Activated naive CD4-positive, alpha-beta T cell treated with Interleukin-2 at 50 U/mL for 16 hours (primary cell): Measurements from ENCODE around the gene SLC9A3.
A peak's percentile ranks its signal among the peaks of the same experiment; 100 is the strongest.

Source experiments
- DNase-seq: peaks from one replicate; pipeline ENCODE4 v3.0.0-alpha.2; 2020

SLC9A3 gene

DNA sequence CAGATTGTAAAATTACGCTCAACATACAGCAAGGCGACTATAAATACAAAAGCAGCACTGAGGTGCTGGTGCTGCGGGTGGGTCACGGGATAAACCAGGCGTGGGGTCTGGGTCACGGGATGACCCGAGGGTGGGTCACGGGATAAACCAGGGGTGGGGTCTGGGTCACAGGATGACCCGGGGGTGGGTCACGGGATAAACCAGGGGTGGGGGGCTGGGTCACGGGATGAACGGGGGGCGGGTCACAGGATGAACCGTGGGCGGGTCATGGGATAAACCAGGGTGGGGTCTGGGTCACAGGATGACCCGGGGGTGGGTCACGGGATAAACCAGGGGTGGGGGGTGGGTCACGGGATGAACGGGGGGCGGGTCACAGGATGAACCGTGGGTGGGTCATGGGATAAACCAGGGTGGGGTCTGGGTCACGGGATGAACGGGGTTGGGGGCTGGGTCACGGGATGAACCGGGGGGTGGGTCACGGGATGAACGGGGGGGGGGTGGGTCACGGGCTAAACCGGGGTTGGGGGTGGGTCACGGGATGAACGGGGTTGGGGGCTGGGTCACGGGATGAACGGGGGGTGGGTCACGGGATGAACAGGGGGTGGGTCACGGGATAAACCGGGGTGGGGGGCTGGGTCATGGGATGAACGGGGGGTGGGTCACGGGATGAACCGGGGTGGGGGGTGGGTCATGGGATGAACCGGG, 30.2 kb upstream of the SLC9A3 start:
- DNase-seq = no peak

DNA sequence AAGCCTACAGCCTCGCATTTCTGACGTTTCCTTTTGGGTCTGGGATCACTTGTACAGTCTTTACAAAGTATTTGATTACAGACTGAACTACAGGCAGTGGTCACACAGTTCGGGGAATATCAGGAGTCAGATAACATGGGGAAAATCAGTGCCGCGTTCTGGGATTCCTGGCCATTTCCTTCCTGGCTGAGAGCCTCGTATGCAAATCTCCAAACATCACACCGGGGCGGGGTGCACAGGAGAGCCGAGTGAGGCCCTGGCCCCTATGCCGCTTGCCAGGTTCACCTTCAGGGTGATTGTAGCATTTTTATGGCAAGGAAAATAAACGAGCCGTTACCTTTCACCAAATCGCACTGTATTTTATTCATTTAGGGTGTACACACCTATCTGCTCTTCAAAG, 29.6 kb upstream of the SLC9A3 start:
- no peak for DNase-seq

DNA sequence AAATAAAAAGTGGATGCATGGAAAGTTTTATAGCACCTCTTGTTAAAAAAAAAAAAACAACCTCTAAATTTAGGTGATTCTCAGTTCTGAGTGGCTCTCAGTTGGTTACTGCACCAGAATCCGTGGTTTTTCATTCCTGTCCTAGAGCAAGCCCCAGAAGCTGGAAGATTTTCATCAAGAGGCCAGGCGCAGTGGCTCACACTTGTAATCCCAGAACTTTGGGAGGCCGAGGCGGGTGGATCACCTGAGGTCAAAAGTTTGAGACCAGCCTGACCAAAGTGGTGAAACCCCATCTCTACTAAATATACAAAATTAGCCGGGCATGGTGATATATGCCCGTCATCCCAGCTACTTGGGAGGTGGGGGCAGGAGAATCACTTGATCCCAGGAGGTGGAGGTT, 27.2 kb upstream of the SLC9A3 start:
- DNase-seq = no peak

DNA sequence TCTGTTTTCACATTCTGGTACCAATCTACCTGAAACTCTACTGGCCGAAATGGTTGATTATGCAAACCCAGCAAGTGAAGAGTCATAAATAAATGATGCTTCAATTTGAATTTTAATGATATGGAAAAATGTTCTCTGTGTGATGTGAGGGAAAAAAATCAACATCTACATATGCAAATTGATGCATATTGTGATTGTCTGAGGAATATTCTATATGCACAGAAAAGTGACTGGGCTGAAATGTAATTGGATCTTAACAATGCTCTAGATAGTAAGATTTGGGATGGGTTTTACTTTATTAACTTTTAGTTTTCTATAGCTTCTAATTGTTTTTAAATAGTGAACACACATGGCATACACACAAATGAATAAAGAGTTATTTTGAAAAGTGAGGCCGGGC, 25.0 kb upstream of the SLC9A3 start:
- no peak for DNase-seq

DNA sequence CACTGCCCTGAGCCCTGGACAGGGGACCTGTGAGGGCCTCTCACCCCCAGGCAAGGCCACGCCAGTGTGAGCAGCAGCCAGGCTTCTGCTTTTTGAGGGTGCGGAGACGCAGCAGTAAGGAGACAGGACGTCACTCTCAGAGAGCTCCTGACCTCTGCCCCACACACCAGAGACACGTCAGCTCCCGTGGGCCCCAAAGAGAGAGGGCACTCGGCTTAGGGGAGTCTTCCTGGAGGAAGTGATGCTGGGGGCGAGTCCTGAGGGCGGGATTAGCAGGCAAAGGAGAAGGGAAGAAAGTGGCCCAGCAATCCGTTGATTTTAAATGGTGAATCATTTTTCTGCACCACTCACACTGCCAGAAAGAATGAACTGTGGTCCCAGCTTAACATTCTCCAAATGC, 24.0 kb upstream of the SLC9A3 start:
- DNase-seq = no peak

DNA sequence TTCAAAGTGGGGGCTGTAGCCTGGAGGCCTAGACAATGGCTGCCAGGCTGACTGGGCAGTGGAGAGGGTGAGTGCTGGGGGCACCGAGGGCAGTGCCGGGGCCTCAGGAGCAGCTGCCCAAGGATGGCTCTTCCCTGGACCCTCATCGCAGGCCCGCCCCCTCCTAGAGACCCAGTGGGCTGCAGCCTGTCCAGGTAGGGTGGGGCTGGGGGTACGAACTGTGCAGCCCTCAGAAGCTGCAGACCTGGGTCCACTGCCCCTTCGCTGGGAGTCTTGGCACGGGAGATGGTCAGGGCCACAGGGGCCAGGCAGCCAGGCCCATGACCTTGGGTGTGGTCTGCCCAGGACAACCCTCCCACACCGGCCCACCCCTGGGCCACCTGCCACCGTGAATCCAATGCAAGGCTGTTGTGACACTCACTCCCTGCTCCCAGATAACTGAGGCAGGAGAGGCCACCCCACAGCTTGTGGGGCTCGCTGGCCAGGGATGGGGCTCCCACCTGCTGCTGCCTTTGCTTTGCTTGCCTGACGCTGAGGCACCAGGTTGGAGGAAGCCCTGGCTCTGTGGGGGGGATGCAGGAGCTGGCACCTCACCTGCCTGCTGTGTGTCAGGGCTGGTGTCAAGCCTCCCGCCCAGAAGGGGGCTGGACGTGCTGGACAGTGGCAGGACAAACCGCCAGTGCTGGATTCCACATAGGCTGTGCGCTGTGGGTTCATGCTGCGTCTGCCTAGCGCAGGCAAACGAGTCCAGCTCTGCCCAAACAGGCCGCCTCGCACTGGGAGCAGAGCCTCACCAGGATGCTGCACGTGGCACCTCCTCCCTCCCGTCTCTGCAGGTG, 23.1 kb upstream of the SLC9A3 start:
- DNase-seq = no peak

DNA sequence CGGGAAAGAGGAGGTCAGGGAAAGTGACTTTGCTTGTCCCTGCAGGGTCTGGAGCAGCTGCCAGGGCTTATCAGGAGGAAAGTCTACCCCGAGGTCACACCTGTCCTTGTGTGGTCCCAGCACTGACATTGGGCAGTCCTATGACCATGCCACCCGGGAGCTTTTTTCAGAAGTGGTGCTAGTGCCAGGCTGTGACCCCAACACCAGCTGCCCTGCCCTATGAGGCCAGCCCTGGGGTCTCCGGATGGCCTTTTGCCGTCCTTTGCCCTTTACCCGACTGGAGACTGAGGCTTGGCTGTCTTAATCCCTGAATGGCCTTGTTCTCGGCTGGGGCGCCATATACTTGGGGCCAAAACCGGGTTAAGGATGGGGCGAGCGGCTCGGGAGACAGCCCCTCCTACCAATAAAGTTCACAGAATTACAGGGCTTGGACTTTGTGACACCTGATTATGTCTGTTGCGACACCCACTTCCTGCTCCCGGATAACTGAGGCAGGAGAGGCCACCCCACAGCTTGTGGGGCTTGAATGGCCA, 22.2 kb upstream of the SLC9A3 start:
- DNase-seq = no peak

DNA sequence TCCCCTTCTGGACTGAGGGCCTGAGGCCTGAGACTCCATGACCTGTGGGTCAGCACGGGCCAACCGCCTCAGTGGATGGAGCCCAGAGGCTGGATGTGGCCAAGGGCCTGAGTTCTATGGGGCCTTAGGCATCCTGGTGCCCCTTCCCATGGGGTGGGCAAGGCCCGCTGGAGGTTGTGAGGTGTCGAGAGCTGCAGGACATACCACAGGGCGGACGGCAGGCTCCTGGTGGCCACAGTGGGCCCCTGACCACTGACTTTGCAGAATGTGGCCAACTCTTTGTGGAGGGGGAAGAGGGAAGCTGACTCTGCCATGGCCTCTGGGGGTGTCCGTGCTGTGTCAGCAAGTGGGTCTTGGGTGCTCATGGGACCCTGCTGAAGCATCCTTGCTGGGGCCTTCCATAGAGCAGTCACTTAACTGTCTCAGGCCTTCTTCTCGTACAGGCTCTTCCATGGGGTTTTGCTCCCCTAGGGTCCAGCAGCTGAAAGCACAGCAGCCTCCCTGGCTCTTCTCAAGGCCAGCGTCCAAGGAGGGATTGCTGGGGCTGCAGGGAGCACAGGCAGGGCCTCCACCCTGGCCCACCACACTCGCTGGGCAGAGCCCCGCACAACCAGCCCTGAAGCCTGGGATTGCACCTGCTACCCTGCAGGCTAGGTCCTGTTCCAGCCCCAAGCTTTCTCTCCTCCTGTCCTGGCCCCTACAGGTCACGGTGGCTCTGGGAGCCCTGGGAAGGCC, 21.6 kb upstream of the SLC9A3 start:
- DNase-seq = no peak

DNA sequence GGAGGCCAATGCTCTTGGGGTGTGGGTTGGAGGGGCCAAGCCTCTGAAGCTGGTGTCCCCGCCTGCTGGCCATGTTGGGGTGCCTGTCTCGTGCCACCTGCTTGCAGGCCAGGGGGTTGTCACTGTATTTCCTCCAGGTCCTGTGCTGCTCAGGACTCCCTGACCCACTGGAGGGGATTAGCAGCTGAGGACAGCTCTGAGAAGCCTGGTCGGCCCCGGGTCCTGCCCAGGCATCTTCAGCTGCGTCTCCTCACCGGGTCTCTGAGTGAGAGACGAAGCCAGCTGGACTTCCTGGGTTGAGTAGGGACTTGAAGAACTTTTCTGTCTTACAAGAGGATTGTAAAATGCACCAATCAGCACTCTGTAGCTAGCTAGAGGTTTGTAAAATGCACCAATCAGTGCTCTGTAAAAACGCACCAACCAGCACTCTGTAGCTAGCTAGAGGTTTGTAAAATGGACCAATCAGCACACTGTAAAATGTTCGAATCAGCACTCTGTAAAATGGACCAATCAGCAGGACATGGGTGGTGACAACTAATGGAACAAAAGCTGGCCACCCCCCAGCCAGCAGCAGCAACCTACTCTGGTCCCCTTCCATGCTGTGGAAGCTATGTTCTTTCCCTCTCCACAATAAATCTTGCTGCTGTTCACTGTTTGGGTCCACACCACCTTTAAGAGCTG, 20.6 kb upstream of the SLC9A3 start:
- DNase-seq = no peak

DNA sequence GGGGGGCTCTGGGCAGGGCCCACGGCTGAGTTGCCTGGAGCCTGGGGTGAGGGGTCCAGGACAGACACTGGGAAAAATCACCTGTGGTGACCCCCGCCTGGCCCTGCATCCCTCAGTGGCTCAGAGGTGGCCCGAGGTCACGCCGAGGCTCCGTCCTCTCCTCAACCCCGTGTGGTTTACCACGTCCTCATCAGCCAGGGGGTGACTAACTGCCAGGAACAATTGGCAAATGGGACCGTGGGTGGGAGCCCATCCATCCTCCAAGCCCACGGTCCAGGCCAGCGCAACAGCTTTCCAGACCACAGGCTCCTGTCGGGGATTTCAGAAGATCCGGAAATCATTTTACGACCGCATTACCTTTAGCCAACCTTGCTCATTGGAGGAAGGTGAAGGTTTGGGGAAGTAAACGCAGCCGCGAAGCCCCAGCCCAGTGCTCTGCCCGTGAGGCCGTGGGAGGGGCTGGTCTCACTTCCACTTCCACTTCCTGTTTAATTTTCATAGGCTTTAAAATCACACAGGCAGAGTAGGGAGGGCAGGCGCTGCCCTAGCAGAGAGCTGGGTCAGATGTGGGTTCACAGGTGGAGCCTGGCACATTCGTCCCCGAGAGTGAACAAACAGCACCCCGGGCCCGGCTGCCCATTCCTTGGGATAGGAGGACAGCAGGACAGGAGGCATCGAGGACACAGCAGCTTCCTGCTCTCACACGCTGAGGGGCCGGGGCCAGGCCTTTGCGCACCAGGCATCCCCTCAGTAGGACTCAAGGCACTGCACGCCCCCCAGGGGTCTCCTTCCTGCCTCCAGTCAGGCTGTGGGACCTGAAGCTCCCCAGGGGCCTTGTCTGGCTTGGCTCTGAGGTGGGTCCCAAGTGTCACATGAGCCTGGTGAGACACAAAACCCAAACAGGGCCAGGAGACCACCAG, 19.8 kb upstream of the SLC9A3 start:
- DNase-seq = peak; percentile 42

DNA sequence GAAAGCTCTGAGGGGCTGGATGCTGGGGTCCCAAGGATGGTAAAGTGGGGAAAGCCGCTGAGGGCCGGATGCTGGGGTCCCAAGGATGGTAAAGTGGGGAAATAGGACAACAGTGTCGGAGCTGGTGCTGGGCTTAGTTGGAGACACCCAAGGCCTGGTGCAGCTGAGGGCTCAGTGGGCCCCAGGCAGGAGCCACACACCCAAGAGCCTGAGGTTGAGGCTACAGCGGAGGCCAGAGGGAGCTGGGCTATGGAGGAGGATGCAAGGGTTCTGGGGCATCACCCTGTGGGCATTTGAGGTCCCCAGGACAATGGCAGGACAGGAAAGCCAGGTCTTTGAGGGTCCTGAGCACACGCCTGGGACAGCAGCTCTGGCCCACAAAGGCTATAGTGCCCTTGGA, 19.1 kb upstream of the SLC9A3 start:
- DNase-seq = no peak

DNA sequence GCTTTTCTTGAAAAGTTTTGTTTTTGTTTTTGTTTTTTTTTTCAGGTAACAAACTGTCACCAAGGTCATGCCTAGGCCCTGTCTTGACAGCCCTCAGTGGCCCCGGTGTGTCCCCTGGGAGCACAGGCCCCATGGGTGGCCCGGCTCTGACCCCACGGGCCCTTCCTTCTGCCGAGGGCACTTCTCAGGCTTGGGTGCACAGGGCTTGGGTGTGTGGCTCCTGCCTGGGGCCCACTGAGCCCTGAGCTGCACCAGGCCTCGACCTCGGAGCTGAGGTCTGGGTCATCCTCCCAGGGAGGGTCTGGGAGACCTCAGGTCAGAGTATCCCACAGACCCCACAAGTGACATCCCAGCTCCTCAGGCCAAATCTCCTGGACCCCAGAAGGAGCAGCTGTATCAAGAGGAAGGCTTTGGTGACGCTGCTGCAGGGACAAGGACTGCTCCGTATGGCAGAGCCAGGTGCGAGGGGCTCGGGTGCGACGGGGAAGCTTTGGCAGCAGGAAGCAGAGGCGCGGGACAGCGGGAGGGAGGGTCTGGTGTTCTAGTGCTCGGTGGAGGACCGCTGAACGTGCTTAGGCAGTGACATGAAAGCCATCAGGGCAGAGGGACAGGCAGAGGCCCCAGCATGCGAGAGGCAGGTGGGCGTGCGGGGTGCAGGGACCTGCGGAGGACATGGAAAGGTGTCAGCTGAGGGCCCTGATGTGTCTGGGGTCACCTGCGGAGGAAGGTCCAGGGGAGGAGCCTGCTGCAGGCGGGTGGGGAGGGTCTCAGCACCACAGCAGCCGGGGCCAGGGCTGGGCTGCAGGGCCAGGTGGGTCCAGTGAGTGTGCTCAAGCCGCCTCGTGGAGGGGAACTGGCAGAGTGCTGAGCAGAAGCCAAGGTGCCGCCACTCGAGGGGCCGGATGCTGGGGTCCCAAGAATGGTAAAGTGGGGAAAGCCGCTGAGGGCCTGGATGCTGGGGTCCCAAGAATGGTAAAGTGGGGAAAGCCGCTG, 18.4 kb upstream of the SLC9A3 start:
- no peak for DNase-seq

DNA sequence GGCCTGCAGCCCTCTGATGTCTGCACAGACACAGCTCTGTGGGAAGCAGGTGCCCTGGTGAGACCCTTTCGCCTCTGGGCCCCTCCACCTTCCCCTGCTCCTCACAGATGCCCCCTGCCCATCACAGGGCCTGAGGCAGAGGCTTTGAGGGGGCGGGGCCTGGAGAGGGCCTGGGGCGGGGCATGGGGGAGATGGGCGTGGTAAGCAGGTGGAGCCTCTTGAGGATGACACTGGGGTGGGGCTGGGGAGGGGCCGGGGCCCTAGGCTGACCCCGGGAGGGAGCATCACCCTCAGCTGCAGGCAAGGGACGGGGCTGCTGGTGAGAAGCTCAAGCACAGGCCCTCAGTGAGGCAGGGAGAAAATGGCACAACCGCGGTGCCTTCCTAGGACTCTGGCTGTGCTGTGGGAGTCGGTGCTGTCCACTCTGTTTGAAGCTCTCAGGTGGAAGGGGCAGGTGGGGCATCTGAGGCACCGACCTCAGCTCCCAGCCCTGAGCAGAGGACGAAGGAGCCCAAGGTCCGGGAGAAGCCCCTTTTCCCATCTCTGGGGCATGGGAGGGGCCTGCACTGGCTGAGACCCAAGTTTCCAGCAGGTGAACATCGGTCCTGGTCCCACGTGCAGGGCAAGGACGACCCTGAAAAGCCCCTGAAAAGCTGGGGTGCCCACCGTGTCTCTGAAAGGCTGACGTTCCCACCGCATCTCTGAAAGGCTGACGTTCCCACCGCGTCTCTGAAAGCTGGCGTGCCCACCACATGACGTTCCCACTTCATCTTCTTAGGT, 17.5 kb upstream of the SLC9A3 start:
- DNase-seq = no peak

DNA sequence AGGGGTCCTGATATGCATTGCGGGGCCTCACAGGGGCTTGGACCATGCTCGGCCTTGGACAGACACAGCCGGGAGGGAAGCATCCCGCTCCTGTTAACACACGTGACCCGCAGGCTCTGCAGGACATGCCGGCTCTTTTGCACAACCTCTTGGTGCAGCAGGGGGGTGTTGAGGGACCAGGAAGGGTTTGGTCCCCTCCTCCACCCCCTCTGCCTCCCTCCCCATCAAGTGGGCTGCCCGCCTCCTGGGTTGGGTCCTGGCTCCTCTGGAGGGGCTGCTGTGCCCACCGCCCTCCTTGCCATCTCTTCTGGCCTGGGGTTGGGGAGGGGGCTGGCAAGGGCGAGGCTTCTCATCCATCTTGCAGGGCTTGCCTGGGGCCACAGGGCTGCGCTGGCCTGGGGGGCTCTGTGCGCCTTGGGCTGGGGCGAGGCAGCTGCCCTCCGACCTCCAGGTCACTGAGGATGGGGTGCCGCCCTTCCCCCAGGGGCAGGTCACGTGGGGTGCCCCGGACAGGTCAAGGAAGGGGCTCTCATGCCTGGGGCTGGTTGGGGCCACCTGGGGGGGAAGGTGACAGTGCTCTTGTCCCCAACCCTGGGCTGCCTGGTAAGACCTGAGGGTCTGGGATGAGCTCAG, 16.8 kb upstream of the SLC9A3 start:
- no peak for DNase-seq

DNA sequence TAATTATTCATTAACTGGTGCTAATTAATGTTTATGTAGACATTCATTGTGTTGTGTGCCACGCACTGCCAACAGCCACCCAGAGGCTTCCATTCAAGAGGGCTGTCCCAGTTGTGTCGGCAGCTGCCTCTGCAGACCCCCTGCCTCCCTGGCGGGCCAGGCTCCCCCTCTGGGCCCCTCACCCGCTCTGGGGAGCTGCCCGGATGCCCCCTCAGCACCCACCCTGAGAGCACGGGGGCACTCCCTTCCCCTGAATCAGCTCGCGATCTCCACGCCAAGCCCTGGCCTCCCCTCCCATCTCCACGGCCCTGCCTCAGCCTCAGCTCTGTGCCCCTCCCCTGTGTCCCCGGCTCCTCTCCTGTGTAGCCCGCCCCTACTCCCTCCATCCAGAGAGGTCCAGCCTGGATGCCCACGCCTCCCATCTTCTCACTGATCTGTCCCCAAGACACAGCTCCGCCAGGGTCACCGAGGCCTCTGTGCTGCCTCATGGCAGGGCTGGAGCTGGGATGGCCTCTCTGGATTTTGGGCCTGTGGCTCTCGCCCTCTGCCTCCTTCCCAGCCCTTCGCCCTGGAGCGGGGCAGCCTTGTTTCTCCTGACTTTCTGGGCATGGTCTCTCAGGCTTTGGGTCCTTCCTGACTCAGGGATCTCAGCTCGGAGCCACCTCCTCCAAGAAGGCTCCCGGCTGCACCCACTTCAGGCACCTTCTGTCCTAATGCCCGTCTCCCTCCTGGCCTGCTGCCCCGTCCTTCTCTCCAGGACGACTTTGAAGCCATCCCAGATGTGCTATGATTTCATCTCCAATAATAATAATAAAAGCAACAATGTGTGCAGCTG, 16.0 kb upstream of the SLC9A3 start:
- DNase-seq = no peak

DNA sequence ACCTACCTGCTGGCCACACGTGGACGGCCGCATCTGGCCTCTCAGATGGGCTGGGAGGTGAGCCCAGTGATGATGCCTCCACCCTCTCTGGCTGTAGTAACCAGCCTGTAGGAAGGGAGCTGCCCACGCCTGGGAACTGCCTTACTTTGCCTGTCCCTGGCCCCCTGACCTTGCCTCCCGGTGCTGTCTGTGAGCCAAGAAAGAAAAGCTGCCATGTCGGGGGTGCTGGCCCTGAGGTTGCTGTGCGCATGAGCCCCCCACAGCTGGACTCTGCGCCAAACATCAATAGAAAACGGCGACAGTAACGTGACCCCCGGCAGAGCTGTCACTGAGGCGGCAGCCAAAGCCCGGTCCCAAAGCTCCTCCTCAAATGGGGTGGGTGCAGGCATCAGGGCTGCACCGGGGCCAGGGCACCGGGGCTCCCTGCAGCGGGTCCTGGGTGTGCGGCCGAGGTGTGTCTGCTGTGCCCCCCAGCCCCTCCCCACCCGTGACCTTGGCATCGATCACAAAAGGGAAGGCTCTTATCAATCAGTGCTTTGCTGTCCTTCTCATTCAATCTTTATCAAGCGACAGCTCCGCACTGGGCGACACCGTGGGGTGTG, 15.3 kb upstream of the SLC9A3 start:
- DNase-seq = no peak

DNA sequence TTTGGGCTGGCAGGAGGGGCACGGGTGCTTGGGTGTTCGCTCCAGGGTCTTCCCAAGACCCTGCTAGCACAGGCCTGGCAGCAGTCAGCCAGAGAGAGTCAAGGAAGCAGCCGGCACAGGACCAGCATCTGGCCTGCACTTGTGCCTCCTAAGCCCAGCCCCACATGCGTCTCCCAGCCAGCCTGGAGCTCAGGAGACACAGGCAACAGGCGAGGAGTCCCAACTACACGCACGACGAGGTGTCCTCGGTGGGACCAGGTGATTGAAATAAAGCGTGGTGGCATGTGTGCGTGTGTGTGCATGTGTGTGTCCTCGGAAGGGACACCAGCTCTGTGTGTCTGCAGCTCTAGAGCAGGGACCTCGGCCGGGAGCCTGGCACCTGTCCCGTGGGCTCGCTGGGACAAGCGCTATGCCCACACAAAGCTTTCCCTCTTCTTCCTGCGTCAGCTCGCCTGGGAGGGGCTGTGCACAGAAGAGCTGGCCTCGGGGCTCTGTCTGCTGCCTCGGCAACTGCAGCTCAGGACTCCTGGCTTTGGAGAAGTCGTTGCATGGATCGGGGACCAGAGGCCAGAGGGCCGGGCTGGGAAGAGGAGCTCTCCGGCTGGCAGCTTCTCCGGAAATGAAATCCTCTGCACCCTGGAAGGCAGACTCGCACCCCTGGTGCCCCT, 14.7 kb upstream of the SLC9A3 start:
- DNase-seq = no peak
